OCI-LY1 (cell line): Measurements from ENCODE around the gene LPO.
A peak's percentile ranks its signal among the peaks of the same experiment; 100 is the strongest.

Experiments
- H2AFZ ChIP-seq: fragments of 200-600 bp; sonication (generic), shearing (Covaris generic); 2 replicates; pipeline ENCODE4 v1.6.0; 2014; ENCODE audit warnings: antibody characterized with exemption, mild to moderate bottlenecking, low read length
- H3F3A ChIP-seq: fragments of 200-600 bp; sonication (generic), shearing (Covaris generic); 2 replicates; pipeline ENCODE4 v1.6.0; 2014; ENCODE audit warnings: mild to moderate bottlenecking, antibody characterized with exemption, low read length, moderate library complexity; ENCODE audit not compliant: insufficient read depth
- H3K27ac ChIP-seq: fragments of 200-600 bp; sonication (generic); 2 replicates; pipeline ENCODE4 v1.5.1; 2014; ENCODE audit warnings: low read length, mixed run types, mild to moderate bottlenecking, low read depth; ENCODE audit not compliant: poor library complexity, severe bottlenecking
- H3K27me3 ChIP-seq: fragments of 200-600 bp; sonication (generic); 2 replicates; pipeline ENCODE4 v1.6.0; 2014; ENCODE audit warnings: antibody characterized with exemption, mild to moderate bottlenecking, low read length, moderate library complexity; ENCODE audit not compliant: insufficient read depth
- H3K36me3 ChIP-seq: fragments of 200-600 bp; sonication (generic); 2 replicates; pipeline ENCODE4 v1.6.1; 2014; ENCODE audit warnings: mild to moderate bottlenecking, antibody characterized with exemption, low read length, moderate library complexity, mixed read lengths; ENCODE audit not compliant: insufficient read depth
- H3K4me1 ChIP-seq: fragments of 200-600 bp; sonication (generic); 2 replicates; pipeline ENCODE4 v1.5.1; 2014; ENCODE audit warnings: mild to moderate bottlenecking, low read length, moderate library complexity; ENCODE audit not compliant: insufficient read depth, severe bottlenecking
- H3K4me2 ChIP-seq: fragments of 200-600 bp; sonication (generic), shearing (Covaris generic); 2 replicates; pipeline ENCODE4 v1.6.1; 2014; ENCODE audit warnings: low read length
- H3K4me3 ChIP-seq: fragments of 200-600 bp; sonication (generic); 2 replicates; pipeline ENCODE4 v1.5.1; 2014; ENCODE audit warnings: low read length, low read depth, mild to moderate bottlenecking, mixed read lengths; ENCODE audit not compliant: poor library complexity, severe bottlenecking
- H3K79me2 ChIP-seq: fragments of 200-600 bp; shearing (Covaris generic); 2 replicates; pipeline ENCODE4 v1.6.1; 2016; ENCODE audit warnings: mixed run types, low read length, mixed read lengths; ENCODE audit not compliant: insufficient read depth
- H3K9ac ChIP-seq: fragments of 200-600 bp; sonication (generic), shearing (Covaris generic); 2 replicates; pipeline ENCODE4 v1.6.1; 2014; ENCODE audit warnings: mild to moderate bottlenecking, low read length, mixed read lengths
- H3K9me2 ChIP-seq: fragments of 200-600 bp; sonication (generic), shearing (Covaris generic); 2 replicates; pipeline ENCODE4 v1.6.1; 2014; ENCODE audit warnings: low read depth, mild to moderate bottlenecking, low read length, mixed read lengths
- H3K9me3 ChIP-seq: fragments of 200-600 bp; shearing (Covaris generic); 2 replicates; pipeline ENCODE4 v1.6.1; 2014; ENCODE audit warnings: low read length, mixed read lengths
- H4K20me1 ChIP-seq: fragments of 200-600 bp; sonication (generic), shearing (Covaris generic); 2 replicates; pipeline ENCODE4 v1.6.0; 2016; ENCODE audit warnings: mild to moderate bottlenecking, low read length; ENCODE audit not compliant: insufficient read depth
- CTCF ChIP-seq: fragments of 200-600 bp; sonication (generic), shearing (Covaris generic); IDR thresholded peaks from 2 replicates; pipeline ENCODE4 v1.5.1; 2017; ENCODE audit warnings: mild to moderate bottlenecking, antibody characterized with exemption, low read length, moderate library complexity, mixed read lengths
- EZH2 ChIP-seq: fragments of 200-600 bp; sonication (generic), shearing (Covaris generic); IDR thresholded peaks from 2 replicates; pipeline ENCODE4 v1.8.0; 2017; ENCODE audit warnings: borderline replicate concordance, mixed run types, mild to moderate bottlenecking, antibody characterized with exemption, low read length, moderate library complexity, mixed read lengths

LPO gene

GRCh38 chr17:58270476-58271215, 32.3 kb downstream of the LPO start:
- H3K4me2 ChIP-seq: no peak overlapping the region
- no peak for TF ChIP-seq EZH2
- peak; percentile 47 for TF ChIP-seq CTCF
- no peak overlapping the region for H3K4me3 ChIP-seq
- H3K27me3 ChIP-seq: peaks cover 4% of the 10 kb centered on the region; the same call in 1 of the 2 replicates
- no peaks in the 10 kb centered on the region for H3F3A ChIP-seq
- no peaks in the 10 kb centered on the region for H3K9me3 ChIP-seq
- no peaks in the 10 kb centered on the region for H3K4me1 ChIP-seq
- H3K36me3 ChIP-seq: no peaks in the 10 kb centered on the region
- no peak overlapping the region for H3K27ac ChIP-seq
- no peaks in the 10 kb centered on the region for H3K9me2 ChIP-seq
- H4K20me1 ChIP-seq: no peaks in the 10 kb centered on the region
- H3K79me2 ChIP-seq: no peaks in the 10 kb centered on the region
- H3K9ac ChIP-seq: no peak overlapping the region
- H2AFZ ChIP-seq: no peak overlapping the region

GRCh38 chr17:58271216-58271931, 33.0 kb downstream of the LPO start:
- Histone ChIP-seq H3K36me3 (no peaks in the 10 kb centered on the region), H3K9me2 (no peaks in the 10 kb centered on the region), H3K9me3 (no peaks in the 10 kb centered on the region), H3K79me2 (no peaks in the 10 kb centered on the region), H3K27me3 (peaks cover 8% of the 10 kb centered on the region; the same call in 1 of the 2 replicates), H3K4me3 (no peak overlapping the region), H4K20me1 (no peaks in the 10 kb centered on the region), H2AFZ (no peak overlapping the region), H3F3A (no peaks in the 10 kb centered on the region), H3K27ac (no peak overlapping the region), H3K4me1 (no peaks in the 10 kb centered on the region), H3K9ac (no peak overlapping the region), H3K4me2 (no peak overlapping the region)
- TF ChIP-seq EZH2 (no peak), CTCF (no peak)

GRCh38 chr17:58272367-58273280, 34.2 kb downstream of the LPO start:
- no peaks in the 10 kb centered on the region for H3K79me2 ChIP-seq
- no peaks in the 10 kb centered on the region for H3K9me2 ChIP-seq
- H3K36me3 ChIP-seq: no peaks in the 10 kb centered on the region
- no peak overlapping the region for H3K27ac ChIP-seq
- no peaks in the 10 kb centered on the region for H3K4me1 ChIP-seq
- no peak overlapping the region for H2AFZ ChIP-seq
- no peak overlapping the region for H3K4me3 ChIP-seq
- H3K9ac ChIP-seq: no peak overlapping the region
- peaks cover 8% of the 10 kb centered on the region; the same call in 1 of the 2 replicates for H3K27me3 ChIP-seq
- no peak for TF ChIP-seq EZH2
- TF ChIP-seq CTCF: no peak
- no peaks in the 10 kb centered on the region for H3K9me3 ChIP-seq
- H4K20me1 ChIP-seq: no peaks in the 10 kb centered on the region
- H3F3A ChIP-seq: no peaks in the 10 kb centered on the region
- H3K4me2 ChIP-seq: no peak overlapping the region
